Hepatocyte (in vitro differentiated cells): ENCODE results near the gene WHRN.

Source experiments
- EZH2 ChIP-seq: fragments of 200-600 bp; sonication (generic); IDR thresholded peaks from 2 replicates; pipeline ENCODE4 v1.6.1; 2016; ENCODE audit warnings: antibody characterized with exemption, mild to moderate bottlenecking, borderline replicate concordance
- EZH2phosphoT487 ChIP-seq: fragments of 200-600 bp; sonication (generic); IDR thresholded peaks from one replicate; pipeline ENCODE4 v1.6.1; 2018; ENCODE audit warnings: antibody characterized with exemption, mild to moderate bottlenecking, low read depth, moderate library complexity; ENCODE audit not compliant: unreplicated experiment, severe bottlenecking
- TF ChIP-seq, protein P1 (sequence below): fragments of 200-600 bp; sonication (generic); IDR thresholded peaks from 2 replicates; pipeline ENCODE4 v1.5.1; 2016; ENCODE audit warnings: antibody characterized with exemption, mild to moderate bottlenecking; ENCODE audit not compliant: poor library complexity

DNA sequence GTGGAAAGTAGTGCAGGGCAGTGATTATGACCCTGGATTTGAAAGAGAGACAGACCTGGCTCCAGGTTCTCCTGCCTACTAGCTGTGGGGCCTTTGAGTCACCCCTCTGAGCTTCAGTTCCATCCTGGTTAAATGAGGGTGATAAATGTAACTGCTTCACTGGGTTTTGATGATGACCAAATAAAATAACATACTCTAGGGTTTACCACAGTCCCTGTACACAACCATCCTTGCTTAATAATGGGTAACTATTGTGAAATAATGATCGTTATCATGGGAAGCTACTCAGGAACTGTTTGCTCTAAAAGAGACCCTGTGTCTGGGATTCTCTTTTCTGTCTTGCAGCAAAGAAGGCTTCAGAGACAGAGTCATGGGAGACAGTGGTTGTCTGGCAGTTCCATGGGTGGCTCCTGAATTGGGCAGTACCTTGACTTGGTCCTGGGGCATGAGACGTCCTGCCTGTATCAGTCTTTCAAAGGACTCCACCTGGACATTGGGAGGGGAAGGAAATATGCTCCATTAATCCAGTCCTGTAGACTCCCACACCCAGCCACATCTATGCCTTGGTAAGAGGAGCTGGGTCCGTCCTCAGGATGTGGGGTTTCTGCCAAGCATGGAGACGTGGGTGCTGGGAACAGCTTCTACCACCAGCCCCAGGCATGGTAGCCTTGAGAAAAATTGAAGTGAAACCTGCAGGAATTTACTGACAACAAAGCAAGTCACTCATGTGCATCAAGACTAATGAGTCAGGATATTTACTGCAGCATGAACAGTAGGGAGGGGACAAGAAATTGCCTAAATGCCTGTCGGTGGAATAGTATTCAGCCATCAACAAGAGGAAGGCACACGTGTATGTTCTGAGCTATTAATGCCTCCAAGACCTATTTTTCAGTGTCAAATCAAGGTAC lies 140.9 kb downstream of the WHRN start:
- TF ChIP-seq, protein P1, sequence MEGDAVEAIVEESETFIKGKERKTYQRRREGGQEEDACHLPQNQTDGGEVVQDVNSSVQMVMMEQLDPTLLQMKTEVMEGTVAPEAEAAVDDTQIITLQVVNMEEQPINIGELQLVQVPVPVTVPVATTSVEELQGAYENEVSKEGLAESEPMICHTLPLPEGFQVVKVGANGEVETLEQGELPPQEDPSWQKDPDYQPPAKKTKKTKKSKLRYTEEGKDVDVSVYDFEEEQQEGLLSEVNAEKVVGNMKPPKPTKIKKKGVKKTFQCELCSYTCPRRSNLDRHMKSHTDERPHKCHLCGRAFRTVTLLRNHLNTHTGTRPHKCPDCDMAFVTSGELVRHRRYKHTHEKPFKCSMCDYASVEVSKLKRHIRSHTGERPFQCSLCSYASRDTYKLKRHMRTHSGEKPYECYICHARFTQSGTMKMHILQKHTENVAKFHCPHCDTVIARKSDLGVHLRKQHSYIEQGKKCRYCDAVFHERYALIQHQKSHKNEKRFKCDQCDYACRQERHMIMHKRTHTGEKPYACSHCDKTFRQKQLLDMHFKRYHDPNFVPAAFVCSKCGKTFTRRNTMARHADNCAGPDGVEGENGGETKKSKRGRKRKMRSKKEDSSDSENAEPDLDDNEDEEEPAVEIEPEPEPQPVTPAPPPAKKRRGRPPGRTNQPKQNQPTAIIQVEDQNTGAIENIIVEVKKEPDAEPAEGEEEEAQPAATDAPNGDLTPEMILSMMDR: no peak
- TF ChIP-seq EZH2: no peak
- no peak for TF ChIP-seq EZH2phosphoT487
